ENCODE measurements around the gene GUCA2A. TPM values are rescaled to one million over a fixed set of nuclear protein-coding genes. Genes with fewer than 3 reads are reported as not detected.

Gene GUCA2A
- total RNA-seq: not detected in 2 replicates

GRCh38 chr1:42164551-42165420 is at the start of gene GUCA2A:
Gene GUCA2A, minus strand, starts transcription at chr1:42164745. Its CDS starts 33 bp downstream, at chr1:42164712.

GRCh38 chr1:42152907-42153600 is 11.5 kb downstream of the GUCA2A start, which contains the start of gene GUCA2B:
Gene GUCA2B, plus strand, starts transcription at chr1:42153410. Its CDS starts 41 bp downstream, at chr1:42153451.

Other genes starting within 250 kb of the GUCA2A start
- gene HIVEP3, start 245.8 kb downstream of the GUCA2A start, total RNA-seq: 4.9 and 8.5 TPM in 2 replicates
- not detected in 2 replicates for gene GUCA2B, start 11.3 kb downstream of the GUCA2A start, total RNA-seq
- 14.2 and 16.6 TPM in 2 replicates for gene FOXJ3, start 170.5 kb upstream of the GUCA2A start, total RNA-seq
- gene RIMKLA, start 216.0 kb upstream of the GUCA2A start, total RNA-seq: under 0.01 and 0.16 TPM in 2 replicates